GM20431 (cell line): ENCODE measurements around the gene TDRD15.
"Not testable (repeated sequence)": the region's sequence is repeated elsewhere in the genome, so short reads cannot be mapped to it uniquely, and the experiment has no call there.

Experiments
- in situ Hi-C: fragments of 300-500 bp; cut with MseI, MboI; formaldehyde crosslinking; loops from one replicate; pipeline ENCODE4 v1.15.0; 2020; ENCODE audit warnings: low sequenced_read_pairs; ENCODE audit not compliant: unreplicated experiment

Gene TDRD15

DNA sequence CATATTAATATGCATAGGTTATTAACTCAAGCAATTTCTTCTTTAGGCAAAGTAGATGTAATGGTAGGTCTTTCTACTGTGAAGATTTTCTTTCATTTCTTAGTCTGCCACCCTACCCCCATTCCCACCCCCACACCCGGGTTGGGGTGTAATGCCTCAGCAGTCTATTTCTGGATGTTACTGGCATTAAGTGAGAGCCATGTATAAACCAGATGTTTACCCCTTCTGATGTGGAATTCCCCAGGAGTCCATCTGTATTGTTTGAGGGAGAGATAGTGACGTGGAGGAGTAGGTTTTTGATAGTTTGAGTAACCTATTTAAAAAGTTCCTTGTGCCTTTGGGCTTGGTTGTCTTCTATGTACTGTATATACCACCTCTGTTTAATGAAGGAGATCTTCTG lies 11.8 kb downstream of the TDRD15 start:
- in situ Hi-C loops, result no loop called here

DNA sequence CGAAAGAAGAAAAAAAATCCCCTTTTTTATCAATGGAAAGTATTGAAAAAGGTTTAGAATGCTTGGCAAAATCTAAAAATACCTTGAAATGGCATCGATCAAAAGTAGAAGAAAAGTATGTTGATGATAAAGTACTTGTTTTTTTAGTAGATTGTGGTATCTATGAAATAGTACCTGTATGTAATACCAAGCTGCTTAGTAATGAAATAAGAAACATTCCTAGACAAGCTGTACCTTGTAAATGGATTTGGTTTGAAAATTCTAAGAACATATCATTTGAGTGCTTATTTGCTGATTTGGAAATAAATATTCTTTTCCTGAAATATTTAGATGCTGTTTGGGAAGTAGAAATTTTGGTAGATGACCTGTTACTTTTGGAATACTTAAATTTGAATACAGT lies 18.4 kb downstream of the TDRD15 start:
- in situ Hi-C loops, result no loop called here

DNA sequence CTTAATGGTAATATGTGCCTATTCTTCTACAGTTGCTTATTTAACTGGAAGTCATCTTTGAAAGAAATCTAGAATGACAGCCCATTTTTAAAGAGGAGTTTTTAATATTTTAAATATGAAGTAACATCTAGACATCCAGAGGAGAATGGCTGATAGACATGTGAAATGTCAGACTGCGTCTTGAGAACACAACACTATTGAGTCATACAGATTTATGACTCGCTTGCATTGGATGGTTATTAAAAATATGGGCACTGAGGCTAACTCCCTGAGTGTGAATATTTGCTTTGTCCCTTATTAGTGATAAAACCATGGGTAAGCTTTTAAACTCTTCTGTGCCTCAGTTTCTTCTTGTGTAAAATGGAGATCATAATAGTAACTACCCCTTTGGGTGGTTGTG lies 22.9 kb downstream of the TDRD15 start:
- in situ Hi-C loops, result no loop called here

DNA sequence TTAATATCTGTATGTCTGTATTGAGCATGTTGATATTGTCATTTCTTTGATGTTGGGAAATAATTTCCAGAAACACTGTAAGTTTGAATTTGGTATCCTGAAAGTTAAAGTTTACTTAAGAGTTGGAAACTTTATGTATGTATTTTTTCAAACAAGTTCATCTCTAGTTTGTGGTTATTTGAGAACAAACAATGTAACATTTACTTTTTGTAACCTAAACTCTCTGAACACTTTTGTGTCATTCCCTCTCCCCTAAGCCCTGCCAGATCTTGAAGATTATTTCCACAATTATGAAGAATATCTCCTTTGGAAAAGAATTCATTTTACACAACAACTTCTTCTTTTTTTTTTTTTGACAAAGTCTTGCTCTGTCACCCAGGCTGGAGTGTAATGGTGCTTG lies 24.9 kb downstream of the TDRD15 start:
- in situ Hi-C loops, result no loop called here

DNA sequence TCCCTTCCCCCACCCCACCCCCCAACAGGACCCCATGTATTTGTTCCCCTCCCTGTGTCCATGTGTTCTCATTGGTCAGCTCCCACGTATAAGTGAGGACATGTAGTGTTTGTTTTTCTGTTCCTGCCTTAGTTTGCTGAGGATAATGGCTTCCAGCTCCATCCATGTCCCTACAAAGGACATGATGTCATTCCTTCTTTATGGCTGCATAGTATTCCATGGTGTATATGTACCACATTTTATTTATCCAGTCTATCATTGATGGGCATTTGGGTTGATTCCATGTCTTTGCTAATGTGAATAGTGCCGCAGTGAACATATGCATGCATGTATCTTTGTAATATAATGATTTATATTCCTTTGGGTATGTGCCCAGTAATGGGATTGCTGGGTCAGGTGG lies 27.5 kb downstream of the TDRD15 start:
- in situ Hi-C loops, result not testable (repeated sequence)

DNA sequence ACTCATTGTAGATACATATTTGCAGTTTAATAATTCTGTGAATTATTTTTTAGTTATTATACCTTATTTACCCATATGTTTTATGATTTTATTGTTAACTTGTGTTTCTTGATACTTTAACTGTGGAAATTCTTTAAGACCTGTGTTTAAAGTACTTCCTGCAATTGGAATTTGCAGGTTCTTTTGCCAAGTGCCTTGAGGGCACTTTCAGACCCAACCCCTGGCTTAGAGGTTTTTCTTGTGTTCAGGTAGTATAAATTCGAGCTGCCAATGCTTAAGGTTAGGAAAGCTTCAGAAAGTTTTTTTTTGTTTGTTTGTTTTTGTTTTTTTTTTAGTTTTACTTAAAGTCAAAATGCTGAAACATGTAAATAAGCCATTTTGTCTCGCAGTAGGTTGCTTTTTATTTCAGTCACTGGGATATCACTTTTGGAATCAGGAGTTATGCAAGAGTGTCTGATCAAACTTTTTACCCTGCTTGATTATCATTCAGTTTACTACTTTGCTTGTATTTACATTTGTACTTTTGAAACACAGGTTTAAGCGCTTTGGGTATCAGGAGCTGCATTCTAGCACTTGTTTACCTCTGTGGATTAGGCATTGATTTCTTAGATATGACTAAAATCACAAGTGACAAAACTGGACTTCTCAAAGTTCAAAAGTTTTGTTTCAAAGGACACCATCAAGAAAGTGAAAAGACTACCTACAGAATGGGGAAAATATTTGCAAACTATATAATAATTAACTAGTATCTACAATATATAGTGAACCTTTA lies 31.8 kb downstream of the TDRD15 start:
- in situ Hi-C loops, result no loop called here

DNA sequence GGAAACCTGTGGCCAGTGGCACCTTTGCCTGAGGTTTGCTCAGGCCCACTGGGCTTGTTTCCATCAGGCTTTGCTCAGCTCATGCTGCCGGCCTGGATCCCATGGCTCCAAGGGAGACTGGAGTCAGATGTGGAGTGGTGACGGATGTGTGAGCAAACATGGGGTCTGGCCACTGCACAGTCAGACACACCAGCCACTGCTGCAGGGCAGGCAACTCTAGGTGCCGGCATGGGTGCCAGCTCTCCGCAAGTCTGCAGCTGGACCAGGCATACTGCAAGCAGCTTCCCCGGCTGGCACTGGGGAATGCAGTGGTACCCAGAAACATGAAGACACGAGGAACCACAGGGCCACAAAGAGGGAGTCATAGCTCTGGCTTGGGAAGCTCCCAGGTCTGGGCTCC lies 37.4 kb downstream of the TDRD15 start:
- in situ Hi-C loops, result no loop called here

DNA sequence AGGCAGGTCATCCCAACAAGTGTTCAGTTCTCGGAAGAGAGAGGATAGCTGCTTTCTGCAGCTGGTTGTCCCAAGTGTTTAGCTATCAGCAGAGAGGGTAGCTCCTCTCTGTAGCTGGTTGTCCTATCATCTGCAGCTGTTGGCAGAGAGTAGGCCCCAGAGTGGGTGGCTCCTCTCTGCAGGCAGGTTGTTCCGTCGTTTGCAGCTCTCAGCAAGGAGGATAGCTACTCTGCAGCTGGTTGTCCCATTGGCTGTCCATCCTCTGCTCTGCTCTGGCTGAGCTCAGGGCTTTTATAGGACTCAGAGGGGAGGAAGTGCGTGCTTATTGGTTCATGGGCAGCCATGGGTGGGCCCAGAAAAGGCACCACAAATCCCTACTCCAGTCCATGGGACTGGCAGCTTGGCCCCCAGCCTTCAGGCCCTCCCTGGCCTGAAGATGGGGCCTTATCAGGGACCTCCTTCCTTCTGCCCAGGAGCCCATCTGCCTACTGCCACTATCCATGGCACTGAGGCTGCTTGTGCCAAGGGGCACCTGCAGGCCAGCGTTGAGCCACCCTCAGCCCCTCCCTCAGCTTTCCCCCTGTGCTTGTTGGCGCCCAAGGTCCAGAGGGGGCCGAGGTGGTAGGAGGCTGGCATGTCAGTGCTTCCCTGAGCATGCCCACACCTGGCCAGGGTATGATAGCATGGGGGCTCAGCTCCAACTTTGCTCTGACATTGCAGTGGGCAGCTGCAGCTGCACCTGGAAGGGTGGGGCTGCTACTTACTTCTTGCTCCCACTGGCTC lies 38.3 kb downstream of the TDRD15 start:
- in situ Hi-C loops, result no loop called here

DNA sequence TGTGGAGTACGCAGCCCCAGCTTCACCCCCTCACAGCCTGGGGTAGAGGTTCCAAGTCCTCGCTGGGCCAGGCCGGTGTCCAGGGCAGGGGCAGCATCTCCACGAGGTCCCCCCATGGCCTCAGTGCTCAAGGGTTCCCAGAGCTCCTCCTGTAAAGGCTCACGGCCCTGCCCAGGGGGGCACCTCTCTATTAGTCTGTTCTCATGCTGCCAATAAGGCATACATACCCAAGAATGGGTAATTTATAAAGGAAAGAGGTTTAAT lies 38.8 kb downstream of the TDRD15 start:
- in situ Hi-C loops, result no loop called here

DNA sequence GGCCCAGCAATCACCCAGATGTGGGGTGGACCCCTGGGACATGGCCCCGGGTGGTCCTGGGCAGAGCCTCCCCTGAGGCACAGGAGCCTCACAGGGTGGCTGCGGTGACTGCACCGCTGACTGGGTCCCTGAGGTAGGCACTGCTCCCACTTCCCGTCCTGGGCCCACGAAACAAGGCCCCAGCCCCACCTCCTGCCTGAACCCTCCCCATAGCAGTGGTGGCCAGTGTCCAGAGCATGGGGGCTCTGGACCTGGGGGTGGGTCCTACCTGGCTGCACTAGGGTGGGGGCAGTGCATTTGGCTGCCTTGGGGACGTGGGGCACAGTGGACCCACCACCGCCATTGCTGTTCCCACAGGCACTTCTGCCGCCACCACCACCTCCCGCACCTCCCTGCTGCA lies 39.4 kb downstream of the TDRD15 start:
- in situ Hi-C loops, result no loop called here

DNA sequence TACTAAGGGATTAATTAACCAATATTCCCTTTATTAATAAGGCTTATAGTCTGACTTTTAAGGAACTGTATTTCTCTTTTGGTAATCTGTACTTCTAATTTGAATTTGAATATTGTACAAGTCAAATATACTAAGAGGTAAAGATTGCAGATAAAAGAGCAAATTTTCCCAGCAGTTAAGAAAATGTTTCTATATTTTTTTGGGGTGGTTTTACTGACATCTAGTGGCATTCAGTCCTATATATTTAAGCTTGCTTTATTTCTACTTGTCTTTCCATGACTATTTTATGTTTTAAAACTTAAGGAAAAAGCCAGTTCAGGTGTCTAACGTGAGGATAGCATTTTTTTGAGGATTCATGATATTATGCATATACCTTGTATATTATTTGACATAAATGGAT lies 41.6 kb downstream of the TDRD15 start:
- in situ Hi-C loops, result no loop called here

DNA sequence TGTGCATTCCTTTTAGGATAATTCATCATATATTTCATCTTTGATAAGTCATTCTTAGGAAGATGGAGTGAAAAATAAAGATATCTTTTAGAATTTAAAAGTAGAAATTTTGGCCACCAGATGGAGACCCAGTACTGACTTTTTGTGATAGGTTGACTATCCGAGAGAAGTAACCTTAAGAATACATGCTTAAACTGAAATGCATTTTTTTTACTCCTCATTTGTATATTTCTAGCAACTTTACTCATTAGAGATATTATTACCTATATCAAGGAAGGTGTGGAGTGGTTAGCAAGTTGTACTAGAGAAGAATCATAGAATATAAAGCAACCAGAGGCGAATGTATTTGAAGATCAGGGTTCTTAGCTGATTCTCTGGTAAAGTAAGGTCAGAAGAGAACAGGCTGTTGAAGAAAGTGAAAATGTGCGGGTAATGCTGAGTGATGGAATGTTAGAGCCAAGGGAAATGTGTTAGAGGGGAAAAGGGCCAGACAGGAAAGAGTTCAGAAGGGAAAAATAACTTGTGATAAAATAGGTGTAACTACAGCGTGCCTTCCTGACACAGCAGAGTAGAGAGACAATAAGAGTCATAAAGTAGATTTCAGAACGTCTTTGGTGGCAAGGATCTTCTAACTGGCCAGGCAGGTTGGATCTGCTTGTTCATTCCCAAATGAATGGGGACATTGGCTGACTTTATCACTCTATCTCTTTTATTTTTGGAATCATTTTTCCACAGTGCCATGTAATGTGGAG lies 52.3 kb downstream of the TDRD15 start:
- in situ Hi-C loops, result no loop called here

DNA sequence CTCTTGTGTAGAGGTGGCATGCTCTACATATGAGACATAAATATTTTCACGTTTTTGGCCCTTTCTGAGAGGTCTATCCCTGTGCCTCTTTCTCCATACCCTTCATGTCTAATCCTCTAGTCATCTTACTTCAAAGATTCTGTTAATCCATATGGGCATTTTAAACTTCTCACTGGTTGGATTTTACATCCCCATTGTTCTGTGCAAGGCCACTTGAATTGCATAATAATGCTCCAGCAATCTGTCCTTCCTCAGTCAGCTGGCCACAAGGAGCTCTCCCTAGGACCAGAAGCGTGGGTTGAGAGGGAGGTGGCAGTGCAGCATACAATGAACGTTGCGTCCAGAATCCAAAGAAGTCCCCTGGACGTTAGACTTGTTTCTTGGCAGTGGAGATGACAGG lies 58.2 kb downstream of the TDRD15 start:
- in situ Hi-C loops, result no loop called here

DNA sequence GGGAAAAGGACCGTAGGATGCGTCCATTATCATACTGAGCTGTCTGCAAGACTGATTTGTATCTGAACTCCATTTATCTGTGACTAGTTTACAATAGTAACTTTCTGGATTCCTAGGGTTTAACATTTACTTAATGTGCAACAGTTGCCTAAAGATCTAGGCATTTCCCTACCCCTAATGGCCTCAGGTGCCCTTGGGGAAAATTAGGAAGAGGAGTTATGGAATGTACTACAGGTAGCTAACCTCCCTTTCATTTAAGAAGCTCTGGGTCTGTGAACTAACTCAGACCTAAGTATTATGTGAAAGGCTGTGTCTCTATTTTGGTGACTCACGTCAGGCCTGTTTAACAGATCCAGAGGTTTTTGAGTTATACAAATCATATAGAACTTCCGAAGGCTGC lies 59.5 kb downstream of the TDRD15 start:
- in situ Hi-C loops, result no loop called here

DNA sequence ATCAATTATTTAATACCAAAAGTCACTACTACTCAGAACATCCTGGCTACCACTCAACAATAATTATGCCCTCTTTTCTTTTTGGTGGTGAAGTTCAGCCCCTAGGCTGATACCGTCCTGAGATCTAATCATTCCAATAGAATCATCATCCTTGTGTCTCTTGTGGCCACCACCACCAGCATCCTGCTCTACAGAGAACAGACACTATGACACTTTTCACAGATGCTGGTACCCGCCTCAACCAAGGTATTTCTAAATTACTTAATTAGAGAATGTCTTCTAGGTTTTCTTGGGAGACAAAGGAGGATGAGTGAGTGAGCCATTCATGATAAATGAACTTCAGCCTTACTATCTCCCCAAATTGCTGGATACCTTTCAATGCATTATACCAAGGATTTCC lies 60.0 kb downstream of the TDRD15 start:
- in situ Hi-C loops, result no loop called here

DNA sequence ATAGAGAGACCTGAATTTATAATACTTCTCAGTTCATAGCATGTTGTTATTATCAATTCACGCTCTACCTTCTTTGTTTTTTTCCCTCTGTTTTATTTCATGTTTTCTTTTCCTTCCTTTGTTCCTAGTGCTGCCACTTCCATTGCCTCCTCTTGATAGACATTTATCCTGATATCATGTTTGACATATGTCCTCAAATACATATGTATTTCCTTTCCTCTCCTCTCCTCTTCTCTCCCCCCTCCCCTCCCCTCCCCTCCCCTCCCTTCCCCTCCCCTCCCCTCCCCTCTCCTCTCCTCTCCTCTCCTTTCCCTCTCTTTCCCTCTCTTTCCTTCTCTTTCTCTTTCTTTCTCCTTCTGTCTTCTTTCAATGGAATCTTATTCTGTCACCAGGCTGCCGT lies 67.8 kb downstream of the TDRD15 start:
- in situ Hi-C loops, result no loop called here
